SU-DHL-6 (cell line): ENCODE data around the gene ZNF536.

Experiments
- H2AFZ ChIP-seq: fragments of 200-600 bp; sonication (generic); 2 replicates; pipeline ENCODE4 v1.6.1; 2014; ENCODE audit warnings: low read depth, mild to moderate bottlenecking, moderate library complexity, mixed read lengths, antibody characterized with exemption, low read length; ENCODE audit not compliant: severe bottlenecking
- H3F3A ChIP-seq: fragments of 200-600 bp; shearing (Covaris generic); 2 replicates; pipeline ENCODE4 v1.6.0; 2016; ENCODE audit warnings: antibody characterized with exemption, mild to moderate bottlenecking; ENCODE audit not compliant: insufficient read depth
- H3K27ac ChIP-seq: fragments of 200-600 bp; sonication (generic); 2 replicates; pipeline ENCODE4 v1.5.1; 2016; ENCODE audit warnings: low read depth, mild to moderate bottlenecking, low read length, moderate library complexity, mixed read lengths
- H3K27me3 ChIP-seq: fragments of 200-600 bp; sonication (generic), shearing (Covaris generic); 2 replicates; pipeline ENCODE4 v1.6.0; 2014; ENCODE audit warnings: mild to moderate bottlenecking, low read length
- H3K36me3 ChIP-seq: fragments of 200-600 bp; sonication (generic); 2 replicates; pipeline ENCODE4 v1.6.1; 2014; ENCODE audit warnings: mild to moderate bottlenecking, low read length, mixed read lengths
- H3K4me2 ChIP-seq: fragments of 300-600, 200-600 bp; shearing (Covaris generic), sonication (generic); 2 replicates; pipeline ENCODE4 v1.6.0; 2014; ENCODE audit warnings: low read length, low read depth, mild to moderate bottlenecking; ENCODE audit not compliant: poor library complexity, severe bottlenecking
- H3K4me3 ChIP-seq: fragments of 200-600 bp; sonication (generic); 2 replicates; pipeline ENCODE4 v1.5.1; 2014; ENCODE audit warnings: antibody characterized with exemption, low read length, mild to moderate bottlenecking, mixed read lengths; ENCODE audit not compliant: insufficient read depth, poor library complexity, severe bottlenecking
- H3K79me2 ChIP-seq: fragments of 200-600 bp; sonication (generic); 2 replicates; pipeline ENCODE4 v1.6.1; 2014; ENCODE audit warnings: mild to moderate bottlenecking, low read length, moderate library complexity; ENCODE audit not compliant: insufficient read depth
- H3K9ac ChIP-seq: fragments of 200-600 bp; sonication (generic); 2 replicates; pipeline ENCODE4 v1.7.0; 2014; ENCODE audit warnings: mild to moderate bottlenecking, low read length
- H3K9me2 ChIP-seq: fragments of 200-600 bp; sonication (generic); replicated peaks from 2 replicates; pipeline ENCODE4 v1.6.1; 2014; ENCODE audit warnings: low read length; ENCODE audit not compliant: insufficient read depth
- H3K9me3 ChIP-seq: fragments of 200-600 bp; sonication (generic); 2 replicates; pipeline ENCODE4 v1.6.1; 2014; ENCODE audit warnings: low read length, mixed read lengths; ENCODE audit not compliant: insufficient read depth
- H4K20me1 ChIP-seq: fragments of 200-600 bp; sonication (generic); 2 replicates; pipeline ENCODE4 v1.6.1; 2014; ENCODE audit warnings: low read depth, mild to moderate bottlenecking, antibody characterized with exemption, low read length, moderate library complexity, mixed read lengths
- EZH2phosphoT487 ChIP-seq: fragments of 200-600 bp; sonication (generic), shearing (Covaris generic); conservative IDR thresholded peaks from 2 replicates; pipeline ENCODE4 v1.6.1; 2018; ENCODE audit warnings: mild to moderate bottlenecking, antibody characterized with exemption, low read length, moderate library complexity, mixed read lengths
- TF ChIP-seq, protein P1 (sequence below): fragments of 200-600 bp; sonication (generic); IDR thresholded peaks from one replicate; pipeline ENCODE4 v1.5.1; 2017; ENCODE audit warnings: antibody characterized with exemption, mild to moderate bottlenecking, low read length, moderate library complexity; ENCODE audit not compliant: insufficient read depth, poor library complexity, severe bottlenecking

Gene ZNF536

DNA sequence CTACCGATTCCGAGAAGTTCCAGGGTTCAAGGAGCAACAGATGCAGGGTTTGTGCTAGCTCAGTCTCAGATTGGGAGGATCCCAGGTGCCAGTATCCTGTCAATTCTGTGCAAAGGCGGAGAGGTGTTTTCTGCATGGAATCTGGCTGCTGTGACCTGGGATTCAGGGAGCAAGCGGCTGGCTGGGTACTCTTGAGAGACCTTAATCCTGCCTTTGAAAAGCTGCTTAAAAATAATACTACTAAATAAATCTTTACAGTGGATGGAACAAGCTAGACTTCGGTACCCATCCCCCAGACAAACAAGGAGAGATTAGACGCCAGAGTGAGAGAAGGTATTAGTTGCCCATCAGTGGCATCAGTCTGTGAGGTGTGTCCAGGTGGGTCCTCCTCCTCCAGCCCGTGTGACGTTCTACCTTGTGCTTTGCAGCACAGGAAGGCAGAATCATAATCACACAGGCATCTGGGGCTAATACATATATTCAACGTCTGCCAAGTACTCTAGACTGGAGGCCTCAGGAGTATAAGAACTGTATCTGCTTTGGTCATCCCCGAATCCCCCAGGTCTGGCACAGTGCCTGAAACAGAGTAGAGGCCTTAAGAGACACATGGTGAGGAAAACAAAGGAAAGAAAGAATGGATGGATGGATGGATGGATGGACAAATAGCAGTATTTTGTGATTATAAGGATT, 230.6 kb downstream of the ZNF536 start:
- H3K4me2 ChIP-seq, result no peak overlapping the region
- no peaks in the 10 kb centered on the region for H3K36me3 ChIP-seq
- H3K4me3 ChIP-seq, result no peak overlapping the region
- no peaks in the 10 kb centered on the region for H3F3A ChIP-seq
- no peaks in the 10 kb centered on the region for H3K9me2 ChIP-seq
- H3K9me3 ChIP-seq, result no peaks in the 10 kb centered on the region
- no peaks in the 10 kb centered on the region for H3K79me2 ChIP-seq
- H2AFZ ChIP-seq, result no peak overlapping the region
- TF ChIP-seq, protein P1, sequence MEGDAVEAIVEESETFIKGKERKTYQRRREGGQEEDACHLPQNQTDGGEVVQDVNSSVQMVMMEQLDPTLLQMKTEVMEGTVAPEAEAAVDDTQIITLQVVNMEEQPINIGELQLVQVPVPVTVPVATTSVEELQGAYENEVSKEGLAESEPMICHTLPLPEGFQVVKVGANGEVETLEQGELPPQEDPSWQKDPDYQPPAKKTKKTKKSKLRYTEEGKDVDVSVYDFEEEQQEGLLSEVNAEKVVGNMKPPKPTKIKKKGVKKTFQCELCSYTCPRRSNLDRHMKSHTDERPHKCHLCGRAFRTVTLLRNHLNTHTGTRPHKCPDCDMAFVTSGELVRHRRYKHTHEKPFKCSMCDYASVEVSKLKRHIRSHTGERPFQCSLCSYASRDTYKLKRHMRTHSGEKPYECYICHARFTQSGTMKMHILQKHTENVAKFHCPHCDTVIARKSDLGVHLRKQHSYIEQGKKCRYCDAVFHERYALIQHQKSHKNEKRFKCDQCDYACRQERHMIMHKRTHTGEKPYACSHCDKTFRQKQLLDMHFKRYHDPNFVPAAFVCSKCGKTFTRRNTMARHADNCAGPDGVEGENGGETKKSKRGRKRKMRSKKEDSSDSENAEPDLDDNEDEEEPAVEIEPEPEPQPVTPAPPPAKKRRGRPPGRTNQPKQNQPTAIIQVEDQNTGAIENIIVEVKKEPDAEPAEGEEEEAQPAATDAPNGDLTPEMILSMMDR, result no peak
- no peak for TF ChIP-seq EZH2phosphoT487
- H3K27ac ChIP-seq, result no peak overlapping the region
- H4K20me1 ChIP-seq, result no peaks in the 10 kb centered on the region
- H3K9ac ChIP-seq, result no peak overlapping the region
- H3K27me3 ChIP-seq, result no peaks in the 10 kb centered on the region

DNA sequence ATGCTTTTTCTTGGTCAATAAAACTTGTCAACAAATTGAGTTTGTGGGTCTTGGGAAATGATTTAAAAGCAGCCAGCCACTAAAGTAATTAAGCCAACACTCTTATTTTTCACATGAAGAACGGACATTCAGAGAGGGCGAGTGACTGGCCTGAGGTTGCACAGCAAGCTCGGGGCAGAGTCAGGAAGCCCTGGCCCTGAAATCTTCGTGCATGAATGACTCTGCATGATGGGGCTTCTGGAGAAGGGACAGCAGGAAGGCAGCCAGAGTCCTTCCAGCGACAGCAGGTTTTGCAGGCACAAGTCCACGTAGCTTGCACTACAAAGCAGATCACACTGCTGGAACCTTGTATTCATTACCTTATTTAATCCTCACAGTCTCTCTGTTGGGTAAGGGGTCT, 232.5 kb downstream of the ZNF536 start:
- Histone ChIP-seq H3K36me3 (no peaks in the 10 kb centered on the region), H3K9me2 (no peaks in the 10 kb centered on the region), H3K4me3 (no peak overlapping the region), H3K9me3 (no peaks in the 10 kb centered on the region), H3K27me3 (no peaks in the 10 kb centered on the region), H2AFZ (no peak overlapping the region), H3K79me2 (no peaks in the 10 kb centered on the region), H4K20me1 (no peaks in the 10 kb centered on the region), H3F3A (no peaks in the 10 kb centered on the region), H3K27ac (no peak overlapping the region), H3K4me2 (no peak overlapping the region), H3K9ac (no peak overlapping the region)
- TF ChIP-seq, protein P1, result no peak
- TF ChIP-seq EZH2phosphoT487, result no peak

DNA sequence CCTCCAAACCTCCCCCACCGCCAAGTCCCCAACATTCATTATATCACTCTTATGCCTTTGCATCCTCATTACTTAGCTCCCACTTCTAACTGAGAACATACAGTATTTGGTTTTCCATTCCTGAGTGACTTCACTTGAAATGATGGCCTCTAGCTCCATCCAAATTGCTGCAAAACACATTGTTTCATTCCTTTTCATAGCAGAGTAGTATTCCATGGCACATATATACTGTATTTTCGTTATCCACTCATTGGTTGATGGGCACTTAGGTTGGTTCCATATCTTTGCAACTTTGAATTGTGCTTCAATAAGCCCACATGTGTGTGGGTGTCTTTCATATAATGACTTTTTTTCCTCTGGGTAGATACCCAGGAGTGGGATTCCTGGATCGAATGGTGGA, 233.1 kb downstream of the ZNF536 start:
- no peaks in the 10 kb centered on the region for H3K27me3 ChIP-seq
- H3K27ac ChIP-seq, result no peak overlapping the region
- no peak overlapping the region for H3K4me3 ChIP-seq
- H3K9me3 ChIP-seq, result no peaks in the 10 kb centered on the region
- H3K9me2 ChIP-seq, result no peaks in the 10 kb centered on the region
- H2AFZ ChIP-seq, result no peak overlapping the region
- no peak overlapping the region for H3K4me2 ChIP-seq
- no peaks in the 10 kb centered on the region for H3K79me2 ChIP-seq
- no peaks in the 10 kb centered on the region for H4K20me1 ChIP-seq
- H3K9ac ChIP-seq, result no peak overlapping the region
- no peaks in the 10 kb centered on the region for H3F3A ChIP-seq
- TF ChIP-seq, protein P1, result no peak
- no peak for TF ChIP-seq EZH2phosphoT487
- H3K36me3 ChIP-seq, result no peaks in the 10 kb centered on the region
